GM20000 (cell line): ENCODE measurements around the gene CFAP299.

ENCODE experiments used
- DNase-seq: peaks from one replicate; pipeline ENCODE4 v3.0.0; 2012; ENCODE audit warnings: low spot score
- CTCF ChIP-seq: IDR thresholded peaks from 2 replicates; pipeline ENCODE4 v1.5.1; 2012; ENCODE audit warnings: mild to moderate bottlenecking, control low read depth; ENCODE audit errors: extremely low read depth, missing control alignments

CFAP299 gene

GRCh38 chr4:80475798-80476197 is 140.3 kb downstream of the CFAP299 start:
- no peak for TF ChIP-seq CTCF
- no peak for DNase-seq

GRCh38 chr4:80484712-80485111 is 149.2 kb downstream of the CFAP299 start:
- no peak for TF ChIP-seq CTCF
- DNase-seq = no peak

GRCh38 chr4:80486603-80487002 is 151.1 kb downstream of the CFAP299 start:
- TF ChIP-seq CTCF = no peak

GRCh38 chr4:80489798-80490197 is 154.3 kb downstream of the CFAP299 start:
- DNase-seq = no peak
- TF ChIP-seq CTCF = no peak

More at GRCh38 chr4:80486603-80487002, 151.1 kb downstream of the CFAP299 start:
- DNase-seq = no peak

GRCh38 chr4:80492761-80493160 is 157.2 kb downstream of the CFAP299 start:
- DNase-seq = no peak
- no peak for TF ChIP-seq CTCF

- no peak for DNase-seq
- no peak for TF ChIP-seq CTCF
Measured at GRCh38 chr4:80495865-80496264, 160.3 kb downstream of the CFAP299 start.

- TF ChIP-seq CTCF = no peak
Measured at GRCh38 chr4:80498725-80499124, 163.2 kb downstream of the CFAP299 start.

More at GRCh38 chr4:80498725-80499124, 163.2 kb downstream of the CFAP299 start:
- DNase-seq = no peak
